DND-41 (cell line): ENCODE results near the gene PPP1R37.

Source experiments
- ATAC-seq: fragments of 200-7000 bp; cut with Tn5 transposase; 3 replicates; pipeline ENCODE4 v1.9.1; 2021; ENCODE audit warnings: low read depth; ENCODE audit not compliant: insufficient read depth
- DNase-seq: peaks from one replicate; pipeline ENCODE4 v3.0.0-alpha.2; 2020
- H2AFZ ChIP-seq: 2 replicates; pipeline ENCODE4 v1.6.0; 2012; ENCODE audit warnings: low read depth, low read length
- H3K27ac ChIP-seq: 2 replicates; pipeline ENCODE4 v1.5.1; 2012; ENCODE audit warnings: low read length, inconsistent platforms
- H3K27me3 ChIP-seq: fragments of 200-600 bp; sonication (generic); 2 replicates; pipeline ENCODE4 v1.6.0; 2012; ENCODE audit warnings: low read length, mild to moderate bottlenecking, inconsistent platforms; ENCODE audit not compliant: insufficient read depth, poor library complexity
- H3K36me3 ChIP-seq: 2 replicates; pipeline ENCODE4 v1.5.1; 2012; ENCODE audit warnings: low read length, inconsistent platforms; ENCODE audit not compliant: insufficient read depth
- H3K4me1 ChIP-seq: 2 replicates; pipeline ENCODE4 v1.5.1; 2012; ENCODE audit warnings: mild to moderate bottlenecking, low read length; ENCODE audit not compliant: insufficient read depth
- H3K4me2 ChIP-seq: 2 replicates; pipeline ENCODE4 v1.6.0; 2012; ENCODE audit warnings: mild to moderate bottlenecking, moderate library complexity, low read length, inconsistent platforms; ENCODE audit not compliant: insufficient read depth
- H3K4me3 ChIP-seq, 2 experiments: fragments of 200-600 bp in 1 of 2; shearing (Covaris generic) in 1 of 2; 2 replicates each; pipeline ENCODE4 v1.5.1; 2012 to 2016; ENCODE audit warnings: inconsistent platforms in 2 of 2, low read length in 2 of 2, mild to moderate bottlenecking in 2 of 2, low read depth in 1 of 2, moderate library complexity in 1 of 2
- H3K79me2 ChIP-seq: 2 replicates; pipeline ENCODE4 v1.6.0; 2012; ENCODE audit warnings: low read length, inconsistent platforms; ENCODE audit not compliant: insufficient read depth
- H3K9ac ChIP-seq: 2 replicates; pipeline ENCODE4 v1.6.0; 2012; ENCODE audit warnings: low read depth, mild to moderate bottlenecking, inconsistent platforms, low read length, moderate library complexity
- H3K9me3 ChIP-seq: 2 replicates; pipeline ENCODE4 v1.5.1; 2012; ENCODE audit warnings: low read length, moderate library complexity, mild to moderate bottlenecking, inconsistent platforms; ENCODE audit not compliant: insufficient read depth, severe bottlenecking
- H4K20me1 ChIP-seq: 2 replicates; pipeline ENCODE4 v1.6.0; 2012; ENCODE audit warnings: low read length; ENCODE audit not compliant: insufficient read depth
- EZH2 ChIP-seq: IDR thresholded peaks from 3 replicates; pipeline ENCODE4 v1.6.1; 2012; ENCODE audit warnings: borderline replicate concordance, low read depth, mild to moderate bottlenecking, moderate library complexity, low read length, inconsistent platforms; ENCODE audit not compliant: severe bottlenecking
- TF ChIP-seq, protein P1 (sequence below): IDR thresholded peaks from 2 replicates; pipeline ENCODE4 v1.5.1; 2012; ENCODE audit warnings: borderline replicate concordance, low read length, moderate library complexity, mild to moderate bottlenecking; ENCODE audit not compliant: poor library complexity, severe bottlenecking; ENCODE audit errors: extremely low read depth

The PPP1R37 gene

DNA sequence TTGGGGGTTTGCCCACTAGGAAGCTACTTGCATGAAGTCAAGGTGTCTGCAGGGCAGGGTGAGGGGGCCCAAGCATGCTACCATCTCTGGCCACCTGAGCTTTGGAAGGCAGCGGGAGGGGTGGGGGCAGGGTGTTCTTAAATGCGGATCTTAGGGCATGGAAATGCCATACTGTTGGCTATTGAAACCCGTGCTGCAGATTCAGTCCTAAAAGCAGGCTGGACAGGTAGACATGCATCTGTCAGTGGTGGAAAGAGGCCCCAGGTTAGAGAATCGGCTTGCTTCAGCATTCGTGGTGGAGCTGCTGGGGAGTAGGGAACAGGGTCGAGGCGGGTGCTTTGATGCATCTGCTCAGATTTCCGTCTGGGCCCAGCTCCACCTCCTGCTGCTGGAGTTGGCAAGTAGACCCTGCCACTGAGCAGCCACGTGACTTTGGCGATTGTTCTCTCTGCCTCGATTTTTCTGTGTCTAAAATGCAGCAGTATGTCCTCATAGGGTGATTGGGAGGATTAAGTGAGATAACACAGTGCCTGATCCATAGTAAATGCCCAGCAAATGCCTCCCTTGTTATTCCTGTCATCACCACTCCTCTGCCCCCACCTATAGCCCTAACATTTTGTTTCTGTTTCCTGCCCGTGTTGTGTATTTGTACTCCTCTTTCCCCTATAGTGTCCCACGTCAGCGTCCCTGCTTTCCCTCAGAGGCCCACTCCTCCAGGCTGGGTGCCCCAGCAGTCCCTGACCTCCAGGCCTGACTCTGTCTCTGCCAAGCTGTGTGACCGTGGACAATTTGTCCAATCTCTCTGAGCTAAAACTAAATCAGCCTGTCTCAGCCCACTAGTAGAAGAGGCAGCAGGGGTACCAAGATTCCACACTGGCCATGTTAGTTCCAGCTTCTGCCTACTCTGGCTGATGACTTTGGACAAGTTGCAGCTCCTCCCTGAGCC, 5.8 kb downstream of the PPP1R37 start:
- ATAC-seq (no peak), DNase-seq (no peak)
- no peak overlapping the region; the same call in 1 of the 2 replicates for H3K4me2 ChIP-seq
- H3K4me1 ChIP-seq: peaks cover 44% of the 10 kb centered on the region
- no peak overlapping the region for H2AFZ ChIP-seq
- no peak overlapping the region for H3K9ac ChIP-seq
- no peak overlapping the region for H3K27ac ChIP-seq
- H3K79me2 ChIP-seq: peaks cover 100% of the 10 kb centered on the region
- TF ChIP-seq EZH2: no peak
- TF ChIP-seq, protein P1, sequence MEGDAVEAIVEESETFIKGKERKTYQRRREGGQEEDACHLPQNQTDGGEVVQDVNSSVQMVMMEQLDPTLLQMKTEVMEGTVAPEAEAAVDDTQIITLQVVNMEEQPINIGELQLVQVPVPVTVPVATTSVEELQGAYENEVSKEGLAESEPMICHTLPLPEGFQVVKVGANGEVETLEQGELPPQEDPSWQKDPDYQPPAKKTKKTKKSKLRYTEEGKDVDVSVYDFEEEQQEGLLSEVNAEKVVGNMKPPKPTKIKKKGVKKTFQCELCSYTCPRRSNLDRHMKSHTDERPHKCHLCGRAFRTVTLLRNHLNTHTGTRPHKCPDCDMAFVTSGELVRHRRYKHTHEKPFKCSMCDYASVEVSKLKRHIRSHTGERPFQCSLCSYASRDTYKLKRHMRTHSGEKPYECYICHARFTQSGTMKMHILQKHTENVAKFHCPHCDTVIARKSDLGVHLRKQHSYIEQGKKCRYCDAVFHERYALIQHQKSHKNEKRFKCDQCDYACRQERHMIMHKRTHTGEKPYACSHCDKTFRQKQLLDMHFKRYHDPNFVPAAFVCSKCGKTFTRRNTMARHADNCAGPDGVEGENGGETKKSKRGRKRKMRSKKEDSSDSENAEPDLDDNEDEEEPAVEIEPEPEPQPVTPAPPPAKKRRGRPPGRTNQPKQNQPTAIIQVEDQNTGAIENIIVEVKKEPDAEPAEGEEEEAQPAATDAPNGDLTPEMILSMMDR: no peak
- H3K4me3 ChIP-seq: no peak overlapping the region
- no peaks in the 10 kb centered on the region for H3K9me3 ChIP-seq
- peaks cover 43% of the 10 kb centered on the region for H3K36me3 ChIP-seq
- H4K20me1 ChIP-seq: peaks cover 100% of the 10 kb centered on the region
- H3K27me3 ChIP-seq: no peaks in the 10 kb centered on the region

DNA sequence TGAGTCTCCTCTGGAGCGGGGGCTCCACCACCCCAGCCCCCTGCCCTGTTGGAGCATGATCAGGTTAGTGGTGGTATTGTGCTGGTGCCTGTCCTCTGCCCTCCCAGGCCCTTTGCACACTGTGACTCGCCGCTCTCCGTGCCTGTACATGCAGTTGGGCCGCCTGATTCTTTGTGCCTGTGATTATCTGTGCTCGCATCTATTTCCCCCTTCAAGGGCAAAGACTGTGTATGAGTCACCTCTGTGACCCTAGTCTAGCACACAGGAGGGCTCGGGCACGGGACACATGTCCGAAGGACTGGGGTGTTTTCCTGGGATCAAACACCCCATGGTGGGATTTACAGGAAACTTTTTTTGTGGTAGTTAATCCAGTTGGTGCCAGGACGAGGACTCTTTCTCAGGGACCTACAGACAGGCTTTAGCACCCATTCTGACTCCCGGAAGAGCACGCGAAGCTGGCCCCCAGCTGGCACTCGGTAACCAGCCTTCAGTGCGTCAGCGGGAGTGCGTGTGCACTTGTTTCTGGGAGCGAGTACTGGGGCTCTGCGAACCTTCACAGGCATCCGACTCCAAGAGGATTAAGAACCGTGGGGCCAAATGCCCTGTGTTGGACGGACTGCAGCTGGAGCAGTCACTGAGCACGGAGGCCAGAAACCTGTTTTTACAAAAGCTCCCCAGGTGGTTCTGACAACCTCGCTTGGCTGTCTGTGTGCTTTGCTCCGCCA, 6.7 kb downstream of the PPP1R37 start:
- peaks cover 100% of the 10 kb centered on the region for H3K79me2 ChIP-seq
- H3K36me3 ChIP-seq: peaks cover 40% of the 10 kb centered on the region
- H3K27me3 ChIP-seq: no peaks in the 10 kb centered on the region
- no peak for ATAC-seq
- H3K9ac ChIP-seq: no peak overlapping the region
- H3K4me2 ChIP-seq: no peak overlapping the region
- peaks cover 36% of the 10 kb centered on the region for H3K4me1 ChIP-seq
- H2AFZ ChIP-seq: no peak overlapping the region
- H3K4me3 ChIP-seq: no peak overlapping the region
- H4K20me1 ChIP-seq: peaks cover 100% of the 10 kb centered on the region
- H3K27ac ChIP-seq: no peak overlapping the region
- TF ChIP-seq, protein P1: no peak
- no peak for TF ChIP-seq EZH2
- H3K9me3 ChIP-seq: no peaks in the 10 kb centered on the region
- no peak for DNase-seq

DNA sequence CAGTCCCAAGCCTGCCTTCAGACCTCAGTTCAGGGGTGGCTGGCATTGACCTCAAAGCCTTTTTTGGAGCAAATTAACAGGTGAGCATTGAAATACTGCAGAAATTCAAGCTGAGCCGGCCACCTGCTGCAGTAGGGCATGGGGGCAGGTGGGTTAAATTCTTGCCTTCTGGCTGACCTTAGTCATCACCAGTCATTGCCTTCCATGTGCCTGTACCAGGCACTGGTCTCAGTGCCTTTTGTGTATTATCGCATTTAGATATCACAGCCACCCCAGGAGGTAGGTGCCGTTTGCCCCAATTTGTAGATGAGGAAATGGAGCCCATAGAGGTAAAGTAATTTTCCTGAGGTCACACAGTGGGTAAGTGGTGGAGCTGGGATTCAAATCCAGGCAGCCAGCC, 7.2 kb downstream of the PPP1R37 start:
- Histone ChIP-seq H3K36me3 (peaks cover 36% of the 10 kb centered on the region), H3K9me3 (no peaks in the 10 kb centered on the region), H3K27ac (no peak overlapping the region), H3K79me2 (peaks cover 100% of the 10 kb centered on the region), H3K4me2 (no peak overlapping the region), H4K20me1 (peaks cover 100% of the 10 kb centered on the region), H3K4me1 (peaks cover 30% of the 10 kb centered on the region), H3K27me3 (no peaks in the 10 kb centered on the region), H3K4me3 (no peak overlapping the region), H2AFZ (no peak overlapping the region), H3K9ac (no peak overlapping the region)
- TF ChIP-seq, protein P1: no peak
- no peak for TF ChIP-seq EZH2
- ATAC-seq: no peak
- DNase-seq: no peak
